Retinal pigment epithelial cell (primary cell): ENCODE measurements around the gene PRKN.

Experiments
- DNase-seq: peaks from one replicate; pipeline ENCODE4 v3.0.0-alpha.2; 2010; ENCODE audit warnings: low read depth
- H3K4me3 ChIP-seq: 2 replicates; pipeline ENCODE4 v1.5.1; 2011; ENCODE audit warnings: mild to moderate bottlenecking, low read length, control low read depth, moderate library complexity
- TF ChIP-seq, protein P1 (sequence below): conservative IDR thresholded peaks from 2 replicates; pipeline ENCODE4 v1.5.1; 2011; ENCODE audit warnings: low read depth, low read length, control low read depth, inconsistent platforms

Gene PRKN

DNA sequence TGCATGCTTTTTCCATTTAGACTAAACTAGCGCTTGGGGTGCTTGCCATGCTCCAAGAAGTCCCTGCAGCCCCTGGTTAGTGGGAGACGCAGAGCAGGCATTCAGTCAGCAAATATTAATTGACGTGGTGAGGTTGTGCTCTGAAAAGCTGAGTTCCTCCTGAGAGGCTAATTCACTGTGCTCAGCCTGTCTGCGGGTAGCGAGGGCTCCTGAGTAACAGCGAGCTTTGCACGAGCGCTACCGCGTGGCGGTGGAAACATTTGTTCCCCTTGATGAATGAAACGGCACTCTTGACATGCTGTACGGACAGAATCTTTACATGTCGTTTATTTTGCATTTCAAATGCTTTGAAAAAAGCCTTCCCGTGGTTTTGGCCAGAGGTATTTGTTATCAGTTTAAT, 1283.1 kb downstream of the PRKN start:
- peak; percentile 73 for DNase-seq
- no peak overlapping the region for H3K4me3 ChIP-seq
- TF ChIP-seq, protein P1, sequence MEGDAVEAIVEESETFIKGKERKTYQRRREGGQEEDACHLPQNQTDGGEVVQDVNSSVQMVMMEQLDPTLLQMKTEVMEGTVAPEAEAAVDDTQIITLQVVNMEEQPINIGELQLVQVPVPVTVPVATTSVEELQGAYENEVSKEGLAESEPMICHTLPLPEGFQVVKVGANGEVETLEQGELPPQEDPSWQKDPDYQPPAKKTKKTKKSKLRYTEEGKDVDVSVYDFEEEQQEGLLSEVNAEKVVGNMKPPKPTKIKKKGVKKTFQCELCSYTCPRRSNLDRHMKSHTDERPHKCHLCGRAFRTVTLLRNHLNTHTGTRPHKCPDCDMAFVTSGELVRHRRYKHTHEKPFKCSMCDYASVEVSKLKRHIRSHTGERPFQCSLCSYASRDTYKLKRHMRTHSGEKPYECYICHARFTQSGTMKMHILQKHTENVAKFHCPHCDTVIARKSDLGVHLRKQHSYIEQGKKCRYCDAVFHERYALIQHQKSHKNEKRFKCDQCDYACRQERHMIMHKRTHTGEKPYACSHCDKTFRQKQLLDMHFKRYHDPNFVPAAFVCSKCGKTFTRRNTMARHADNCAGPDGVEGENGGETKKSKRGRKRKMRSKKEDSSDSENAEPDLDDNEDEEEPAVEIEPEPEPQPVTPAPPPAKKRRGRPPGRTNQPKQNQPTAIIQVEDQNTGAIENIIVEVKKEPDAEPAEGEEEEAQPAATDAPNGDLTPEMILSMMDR = peak; percentile 50

DNA sequence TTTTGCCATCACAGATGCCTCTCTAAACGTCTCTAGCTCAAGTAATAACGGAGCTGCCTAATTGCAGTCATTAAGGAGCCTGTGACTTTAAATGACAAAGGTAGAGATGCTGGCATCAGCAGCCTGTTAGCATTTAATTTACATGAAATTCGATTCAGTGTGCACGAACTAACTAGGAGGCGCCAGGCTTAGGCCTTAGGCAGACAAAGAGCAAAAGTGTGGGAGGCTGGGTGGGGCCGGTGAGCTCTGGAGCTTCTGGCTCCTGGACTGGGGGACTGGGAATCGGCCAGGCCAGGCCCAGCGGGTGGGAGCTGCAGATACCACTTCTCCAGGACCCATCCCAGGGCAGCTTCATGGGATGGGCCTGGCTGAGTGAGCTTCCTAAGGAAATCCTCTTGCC, 1283.7 kb downstream of the PRKN start:
- TF ChIP-seq, protein P1 = peak; percentile 12
- H3K4me3 ChIP-seq = no peak overlapping the region
- no peak for DNase-seq

DNA sequence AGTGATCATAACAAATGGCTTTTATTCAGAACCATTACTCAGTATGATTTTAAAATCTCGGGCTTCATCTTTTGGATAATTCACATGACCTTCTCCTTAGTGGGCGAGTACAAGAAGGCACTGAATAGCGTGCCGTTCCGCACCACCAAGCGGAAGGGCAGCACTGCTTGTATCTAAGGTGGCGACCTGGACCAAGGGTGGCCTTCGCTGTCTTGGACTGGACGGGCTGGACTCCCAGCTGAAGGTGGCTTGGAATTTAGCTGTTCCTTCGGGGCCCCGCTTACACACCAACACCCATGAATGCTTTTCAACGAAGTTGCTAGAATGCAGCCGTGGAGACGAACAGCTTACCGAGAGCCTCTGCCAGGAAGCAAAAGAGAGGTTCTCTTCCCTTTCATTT, 1285.1 kb downstream of the PRKN start:
- DNase-seq = no peak
- H3K4me3 ChIP-seq = no peak overlapping the region
- TF ChIP-seq, protein P1 = no peak

DNA sequence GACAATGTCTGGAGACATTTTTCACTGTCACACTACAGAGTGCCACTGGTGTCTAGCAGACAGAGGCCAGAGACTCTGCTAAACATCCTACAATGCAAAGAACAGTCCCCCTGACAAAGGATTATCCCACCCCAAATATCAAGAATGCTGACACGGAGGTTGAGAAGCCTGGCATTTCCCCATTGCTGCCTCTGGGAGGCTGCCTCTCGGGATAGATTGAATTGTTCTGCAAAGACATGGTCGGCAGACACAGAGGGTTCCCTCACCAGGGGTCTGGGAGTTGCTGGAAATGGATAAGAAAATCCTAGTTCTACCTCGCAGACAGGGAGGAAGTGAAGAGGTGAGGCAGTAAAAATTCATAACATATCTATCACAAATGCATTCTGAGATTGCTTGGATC, 1287.3 kb downstream of the PRKN start:
- TF ChIP-seq, protein P1 = no peak

DNA sequence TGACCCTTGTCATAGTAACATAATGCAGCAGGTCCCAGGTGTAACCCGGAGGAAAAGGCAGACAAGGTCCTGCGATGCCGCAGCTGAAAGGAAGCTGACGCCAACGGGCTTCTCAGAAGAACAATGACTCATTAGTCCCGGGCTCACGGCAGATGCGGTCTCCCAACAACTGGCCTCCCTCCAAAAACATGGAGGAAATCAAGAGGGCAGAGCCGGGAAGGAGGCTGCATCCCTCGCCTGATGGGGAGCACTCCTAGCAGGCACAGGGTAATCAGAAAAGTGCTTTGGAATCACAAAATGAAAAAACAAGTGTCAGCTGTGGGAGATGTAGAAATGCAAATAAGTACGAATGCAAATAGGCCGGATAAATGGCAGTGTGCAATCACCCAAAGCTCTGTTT, 1288.5 kb downstream of the PRKN start:
- DNase-seq = no peak
- H3K4me3 ChIP-seq = no peak overlapping the region
- TF ChIP-seq, protein P1 = no peak

More for the DNA sequence above, 1287.3 kb downstream of the PRKN start:
- H3K4me3 ChIP-seq = no peak overlapping the region
- DNase-seq = no peak

DNA sequence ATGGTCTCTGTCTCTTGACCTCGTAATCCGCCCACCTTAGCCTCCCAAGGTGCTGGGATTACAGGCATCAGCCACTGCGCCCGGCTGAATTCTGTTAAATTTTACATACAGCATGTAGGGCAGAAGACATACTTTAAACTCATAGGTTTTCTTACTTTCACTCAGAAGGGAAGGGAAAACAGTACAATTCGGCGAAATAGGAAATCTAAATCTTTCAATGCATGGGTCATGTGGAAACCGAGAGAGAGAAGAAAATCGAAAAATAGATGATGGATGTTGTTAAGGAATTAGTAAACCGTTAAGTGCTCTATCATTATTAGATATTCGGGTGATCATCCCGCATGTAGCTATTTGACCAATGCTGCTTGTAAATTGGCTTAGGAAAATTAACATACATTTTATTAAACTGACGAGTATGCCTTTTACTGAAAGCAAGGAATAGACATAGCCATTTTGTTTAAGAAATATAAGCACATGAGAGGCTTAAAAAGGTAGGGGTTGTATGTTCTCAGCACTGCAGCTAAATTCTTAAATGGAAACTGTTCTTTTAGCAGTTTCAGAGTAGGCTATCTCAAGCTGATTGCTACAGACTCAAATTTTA, 1289.0 kb downstream of the PRKN start:
- DNase-seq = no peak
- H3K4me3 ChIP-seq = no peak overlapping the region

DNA sequence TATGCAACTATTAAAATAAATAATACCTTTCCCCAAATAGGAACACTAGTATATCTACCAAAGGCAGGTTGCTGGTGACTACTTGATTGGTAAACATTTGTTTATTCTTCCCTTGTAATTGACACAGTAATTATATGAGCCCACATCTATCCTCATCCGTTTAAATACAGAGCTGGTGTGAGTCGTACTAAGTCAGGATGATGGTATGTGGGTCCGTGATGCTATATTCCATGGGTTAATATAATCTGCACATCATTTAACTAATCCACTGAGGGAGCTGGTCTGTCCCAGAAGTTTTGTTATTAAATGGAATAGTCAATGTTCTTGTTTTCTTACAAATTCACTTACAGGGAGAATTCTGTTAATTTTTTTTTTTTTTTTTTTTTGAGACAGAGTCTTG, 1289.7 kb downstream of the PRKN start:
- TF ChIP-seq, protein P1 = no peak
- DNase-seq = no peak
- H3K4me3 ChIP-seq = no peak overlapping the region

More for the DNA sequence above, 1289.0 kb downstream of the PRKN start:
- TF ChIP-seq, protein P1 = no peak
